NCI-H2227 (cell line): Measurements from ENCODE around the gene PALLD.

Experiments used
- DNase-seq: peaks from one replicate; lab custom pipeline; 2025; ENCODE audit not compliant: unreplicated experiment; lab: John Stamatoyannopoulos, UW

Gene PALLD

GRCh38 chr4:168844353-168845049, 347.6 kb downstream of the PALLD start:
- DNase-seq: no peak

- no peak for DNase-seq
These were observed 349.0 kb downstream of the PALLD start for GRCh38 chr4:168845897-168846296.

- DNase-seq: no peak
These were observed 349.6 kb downstream of the PALLD start for GRCh38 chr4:168846414-168846813.

GRCh38 chr4:168847771-168848502, 351.1 kb downstream of the PALLD start:
- DNase-seq: no peak

GRCh38 chr4:168849030-168849675, 352.3 kb downstream of the PALLD start:
- DNase-seq: no peak

GRCh38 chr4:168849997-168850396, 353.1 kb downstream of the PALLD start:
- no peak for DNase-seq

- no peak for DNase-seq
These were observed 355.5 kb downstream of the PALLD start for GRCh38 chr4:168852387-168852786.

- no peak for DNase-seq
These were observed 356.3 kb downstream of the PALLD start for GRCh38 chr4:168852933-168853713.

- DNase-seq: no peak
These were observed 356.9 kb downstream of the PALLD start for GRCh38 chr4:168853770-168854169.

GRCh38 chr4:168854350-168854921, 357.6 kb downstream of the PALLD start:
- DNase-seq: no peak

GRCh38 chr4:168856312-168856711, 359.5 kb downstream of the PALLD start:
- no peak for DNase-seq

- DNase-seq: no peak
These were observed 360.2 kb downstream of the PALLD start for GRCh38 chr4:168857009-168857408.

- no peak for DNase-seq
These were observed 360.9 kb downstream of the PALLD start for GRCh38 chr4:168857546-168858314.

GRCh38 chr4:168859100-168859499, 362.2 kb downstream of the PALLD start:
- DNase-seq: no peak

GRCh38 chr4:168859888-168860694, 363.2 kb downstream of the PALLD start:
- peak; percentile 5 for DNase-seq

GRCh38 chr4:168860827-168861226, 364.0 kb downstream of the PALLD start:
- DNase-seq: no peak

GRCh38 chr4:168863719-168864647, 367.1 kb downstream of the PALLD start:
- no peak for DNase-seq

- no peak for DNase-seq
These were observed 368.1 kb downstream of the PALLD start for GRCh38 chr4:168864821-168865541.
